ENCODE measurements around the gene INPP5J.

GRCh38 chr22:31119026-31119717 is 3.6 kb upstream of the INPP5J start:
- TF ChIP-seq POLR2AphosphoS5 (IDR thresholded peaks at IDR 0.05; ENCODE audit: low read length) (no peak), ZNF274 (IDR thresholded peaks at IDR 0.05; ENCODE audit: insufficient read depth, insufficient read length) (no peak), POLR2AphosphoS2 (IDR thresholded peaks at IDR 0.05; ENCODE audit: low read depth, low read length) (no peak), CEBPZ (IDR thresholded peaks at IDR 0.05; ENCODE audit: low read depth, low read length) (no peak), RFX5 (IDR thresholded peaks at IDR 0.05; ENCODE audit: low read depth, low read length) (no peak), STAT3 (IDR thresholded peaks at IDR 0.05; ENCODE audit: low read depth, low read length) (no peak), ETV6 (conservative IDR thresholded peaks at IDR 0.05 in 1 of 2, IDR thresholded peaks at IDR 0.05 in 1 of 2; ENCODE audit: borderline replicate concordance in 1 of 2, low read depth in 1 of 2) (no peak), CTCF (IDR thresholded peaks at IDR 0.05 in 2 of 3, conservative IDR thresholded peaks at IDR 0.05 in 1 of 3; ENCODE audit: control insufficient read depth in 2 of 3, extremely low read depth in 1 of 3, insufficient read depth in 1 of 3, low read depth in 3 of 3, low read length in 3 of 3) (no peak), SUPT20H (IDR thresholded peaks at IDR 0.05; ENCODE audit: borderline replicate concordance, control insufficient read depth, low read depth, low read length) (no peak)

All from GM12878 (cell line).